ENCODE data around the gene CES2. TPM values are rescaled to one million over a fixed set of nuclear protein-coding genes. Genes with fewer than 3 reads are reported as not detected.
"Not testable (repeated sequence)": the region's sequence is repeated elsewhere in the genome, so short reads cannot be mapped to it uniquely, and the experiment has no call there.

The CES2 gene
- total RNA-seq, 1 donor from 2014 or later, result 78.2 TPM

DNA sequence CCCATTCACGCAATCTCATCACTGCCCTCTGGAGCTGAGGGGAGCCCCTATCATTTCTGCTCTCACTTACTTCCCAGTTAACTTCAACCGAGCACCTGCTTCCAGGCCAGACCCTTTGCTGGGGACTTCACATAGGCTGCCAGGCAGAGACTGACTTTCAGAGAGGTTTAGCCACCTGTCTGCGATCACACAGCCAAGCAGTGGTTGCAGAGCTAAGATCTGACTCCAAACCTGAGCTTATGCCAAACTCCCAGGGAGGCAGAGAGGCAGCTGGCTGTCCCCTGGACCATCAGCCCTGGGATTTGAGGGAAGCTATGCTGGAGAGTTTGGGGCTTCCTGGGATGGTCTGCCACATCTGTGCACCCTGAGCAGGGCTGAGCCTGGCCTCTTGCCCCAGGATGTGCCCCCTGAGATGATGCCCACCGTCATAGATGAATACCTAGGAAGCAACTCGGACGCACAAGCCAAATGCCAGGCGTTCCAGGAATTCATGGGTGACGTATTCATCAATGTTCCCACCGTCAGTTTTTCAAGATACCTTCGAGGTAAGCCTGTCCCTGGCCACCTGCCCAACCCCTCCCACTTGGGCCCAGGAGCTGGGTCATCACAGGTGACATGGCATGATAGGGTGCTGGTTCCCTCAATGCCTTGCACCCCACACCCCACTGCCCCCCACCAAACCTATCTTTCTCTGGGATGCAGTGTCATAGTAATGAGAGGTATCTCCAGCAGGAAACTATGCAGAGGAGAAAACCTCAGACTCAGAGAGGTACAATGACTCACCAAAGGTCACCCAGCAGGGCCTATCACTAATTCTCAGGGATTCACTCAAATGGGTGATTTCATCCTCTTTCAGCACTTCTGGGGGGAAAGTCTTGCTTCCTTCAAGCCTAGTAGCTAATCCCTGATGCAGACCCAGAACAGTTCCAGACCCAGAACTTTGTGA lies 35.7 kb downstream of the CES2 start:
- DNase-seq (ENCODE audit: low read depth) (peak; percentile 35), FAIRE-seq (peak; percentile 7)
- Histone ChIP-seq H3K4me3 (ENCODE audit: low read depth, low read length) (no peak overlapping the region), H3K27me3 (ENCODE audit: control insufficient read depth, insufficient read depth, low read length) (no peaks in the 10 kb centered on the region), H3K36me3 (ENCODE audit: control insufficient read depth, insufficient read depth, low read length) (no peaks in the 10 kb centered on the region)
- TF ChIP-seq, protein P1, sequence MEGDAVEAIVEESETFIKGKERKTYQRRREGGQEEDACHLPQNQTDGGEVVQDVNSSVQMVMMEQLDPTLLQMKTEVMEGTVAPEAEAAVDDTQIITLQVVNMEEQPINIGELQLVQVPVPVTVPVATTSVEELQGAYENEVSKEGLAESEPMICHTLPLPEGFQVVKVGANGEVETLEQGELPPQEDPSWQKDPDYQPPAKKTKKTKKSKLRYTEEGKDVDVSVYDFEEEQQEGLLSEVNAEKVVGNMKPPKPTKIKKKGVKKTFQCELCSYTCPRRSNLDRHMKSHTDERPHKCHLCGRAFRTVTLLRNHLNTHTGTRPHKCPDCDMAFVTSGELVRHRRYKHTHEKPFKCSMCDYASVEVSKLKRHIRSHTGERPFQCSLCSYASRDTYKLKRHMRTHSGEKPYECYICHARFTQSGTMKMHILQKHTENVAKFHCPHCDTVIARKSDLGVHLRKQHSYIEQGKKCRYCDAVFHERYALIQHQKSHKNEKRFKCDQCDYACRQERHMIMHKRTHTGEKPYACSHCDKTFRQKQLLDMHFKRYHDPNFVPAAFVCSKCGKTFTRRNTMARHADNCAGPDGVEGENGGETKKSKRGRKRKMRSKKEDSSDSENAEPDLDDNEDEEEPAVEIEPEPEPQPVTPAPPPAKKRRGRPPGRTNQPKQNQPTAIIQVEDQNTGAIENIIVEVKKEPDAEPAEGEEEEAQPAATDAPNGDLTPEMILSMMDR (IDR thresholded peaks at IDR 0.05; ENCODE audit: insufficient read depth, low read length, severe bottlenecking), result no peak

DNA sequence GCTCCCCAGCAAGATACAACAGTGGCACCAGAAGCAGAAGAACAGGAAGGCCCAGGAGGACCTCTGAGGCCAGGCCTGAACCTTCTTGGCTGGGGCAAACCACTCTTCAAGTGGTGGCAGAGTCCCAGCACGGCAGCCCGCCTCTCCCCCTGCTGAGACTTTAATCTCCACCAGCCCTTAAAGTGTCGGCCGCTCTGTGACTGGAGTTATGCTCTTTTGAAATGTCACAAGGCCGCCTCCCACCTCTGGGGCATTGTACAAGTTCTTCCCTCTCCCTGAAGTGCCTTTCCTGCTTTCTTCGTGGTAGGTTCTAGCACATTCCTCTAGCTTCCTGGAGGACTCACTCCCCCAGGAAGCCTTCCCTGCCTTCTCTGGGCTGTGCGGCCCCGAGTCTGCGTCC lies 37.7 kb downstream of the CES2 start:
- Histone ChIP-seq H3K27me3 (ENCODE audit: control insufficient read depth, insufficient read depth, low read length) (no peaks in the 10 kb centered on the region), H3K36me3 (ENCODE audit: control insufficient read depth, insufficient read depth, low read length) (no peaks in the 10 kb centered on the region), H3K4me3 (ENCODE audit: low read depth, low read length) (no peak overlapping the region)
- TF ChIP-seq, protein P1 (IDR thresholded peaks at IDR 0.05; ENCODE audit: insufficient read depth, low read length, severe bottlenecking), result no peak
- DNase-seq (ENCODE audit: low read depth), result no peak
- no peak for FAIRE-seq

DNA sequence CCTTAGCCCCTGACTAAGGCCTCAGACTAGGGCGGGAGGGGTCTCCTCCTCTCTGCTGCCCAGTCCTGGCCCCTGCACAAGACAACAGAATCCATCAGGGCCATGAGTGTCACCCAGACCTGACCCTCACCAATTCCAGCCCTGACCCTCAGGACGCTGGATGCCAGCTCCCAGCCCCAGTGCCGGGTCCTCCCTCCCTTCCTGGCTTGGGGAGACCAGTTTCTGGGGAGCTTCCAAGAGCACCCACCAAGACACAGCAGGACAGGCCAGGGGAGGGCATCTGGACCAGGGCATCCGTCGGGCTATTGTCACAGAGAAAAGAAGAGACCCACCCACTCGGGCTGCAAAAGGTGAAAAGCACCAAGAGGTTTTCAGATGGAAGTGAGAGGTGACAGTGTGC lies 38.4 kb downstream of the CES2 start:
- no peak overlapping the region for H3K4me3 ChIP-seq (ENCODE audit: low read depth, low read length)
- no peak for DNase-seq (ENCODE audit: low read depth)
- no peak for FAIRE-seq
- TF ChIP-seq, protein P1 (IDR thresholded peaks at IDR 0.05; ENCODE audit: insufficient read depth, low read length, severe bottlenecking), result no peak
- no peaks in the 10 kb centered on the region for H3K27me3 ChIP-seq (ENCODE audit: control insufficient read depth, insufficient read depth, low read length)
- no peaks in the 10 kb centered on the region for H3K36me3 ChIP-seq (ENCODE audit: control insufficient read depth, insufficient read depth, low read length)

DNA sequence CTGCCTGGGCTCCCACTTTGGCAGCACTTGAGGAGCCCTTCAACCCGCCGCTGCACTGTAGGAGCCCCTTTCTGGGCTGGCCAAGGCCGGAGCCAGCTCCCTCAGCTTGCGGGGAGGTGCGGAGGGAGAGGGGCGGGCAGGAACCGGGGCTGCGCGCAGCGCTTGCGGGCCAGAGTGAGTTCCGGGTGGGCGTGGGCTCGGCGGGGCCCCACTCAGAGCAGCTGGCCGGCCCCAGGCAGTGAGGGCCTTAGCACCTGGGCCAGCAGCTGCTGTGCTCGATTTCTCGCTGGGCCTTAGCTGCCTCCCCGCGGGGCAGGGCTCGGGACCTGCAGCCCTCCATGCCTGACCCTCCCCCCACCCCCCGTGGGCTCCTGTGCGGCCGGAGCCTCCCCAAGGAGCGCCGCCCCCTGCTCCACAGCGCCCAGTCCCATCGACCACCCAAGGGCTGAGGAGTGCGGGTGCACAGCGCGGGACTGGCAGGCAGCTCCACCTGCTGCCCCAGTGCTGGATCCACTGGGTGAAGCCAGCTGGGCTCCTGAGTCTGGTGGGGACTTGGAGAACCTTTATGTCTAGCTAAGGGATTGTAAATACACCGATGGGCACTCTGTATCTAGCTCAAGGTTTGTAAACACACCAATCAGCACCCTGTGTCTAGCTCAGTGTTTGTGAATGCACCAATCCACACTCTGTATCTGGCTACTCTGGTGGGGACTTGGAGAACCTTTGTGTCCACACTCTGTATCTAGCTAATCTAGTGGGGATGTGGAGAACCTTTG lies 39.0 kb downstream of the CES2 start:
- not testable (repeated sequence) for H3K4me3 ChIP-seq (ENCODE audit: low read depth, low read length); FAIRE-seq; DNase-seq (ENCODE audit: low read depth); H3K36me3 ChIP-seq (ENCODE audit: control insufficient read depth, insufficient read depth, low read length); H3K27me3 ChIP-seq (ENCODE audit: control insufficient read depth, insufficient read depth, low read length)

DNA sequence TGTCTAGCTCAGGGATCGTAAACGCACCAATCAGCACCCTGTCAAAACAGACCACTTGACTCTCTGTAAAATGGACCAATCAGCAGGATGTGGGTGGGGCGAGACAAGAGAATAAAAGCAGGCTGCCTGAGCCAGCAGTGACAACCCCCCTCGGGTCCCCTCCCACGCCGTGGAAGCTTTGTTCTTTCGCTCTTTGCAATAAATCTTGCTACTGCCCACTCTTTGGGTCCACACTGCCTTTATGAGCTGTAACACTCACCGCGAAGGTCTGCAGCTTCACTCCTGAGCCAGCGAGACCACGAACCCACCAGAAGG lies 39.6 kb downstream of the CES2 start:
- not testable (repeated sequence) for H3K36me3 ChIP-seq (ENCODE audit: control insufficient read depth, insufficient read depth, low read length); DNase-seq (ENCODE audit: low read depth); H3K4me3 ChIP-seq (ENCODE audit: low read depth, low read length); H3K27me3 ChIP-seq (ENCODE audit: control insufficient read depth, insufficient read depth, low read length); FAIRE-seq

DNA sequence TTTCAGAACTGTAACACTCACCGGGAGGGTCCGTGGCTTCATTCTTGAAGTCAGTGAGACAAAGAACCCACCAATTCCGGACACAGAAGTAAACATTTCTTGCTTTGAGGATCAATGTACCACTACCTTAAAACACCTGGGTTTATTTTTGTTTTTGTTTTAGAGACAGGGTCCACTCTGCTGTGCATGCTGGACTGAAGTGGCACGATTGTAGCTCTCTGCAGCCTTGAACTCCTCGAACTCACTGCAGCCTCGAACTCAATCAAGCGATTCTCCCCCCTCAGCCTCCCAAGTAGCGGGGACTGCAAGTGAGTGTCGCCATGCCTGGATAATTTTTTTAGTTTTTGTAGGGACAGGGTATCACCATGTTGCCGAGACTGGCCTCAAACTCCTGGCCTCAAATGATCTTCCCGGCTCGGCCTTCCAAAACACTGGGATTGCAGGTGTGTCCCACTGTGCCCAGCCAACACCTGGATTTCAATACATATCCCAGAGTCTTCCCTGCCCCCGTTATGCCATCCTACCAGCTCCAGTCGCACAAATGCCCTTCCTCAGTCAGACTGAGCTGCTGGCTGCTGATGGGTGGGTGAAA lies 40.1 kb downstream of the CES2 start:
- no peak for FAIRE-seq
- no peak for DNase-seq (ENCODE audit: low read depth)
- no peak overlapping the region for H3K4me3 ChIP-seq (ENCODE audit: low read depth, low read length)
- H3K27me3 ChIP-seq (ENCODE audit: control insufficient read depth, insufficient read depth, low read length), result no peaks in the 10 kb centered on the region
- no peaks in the 10 kb centered on the region for H3K36me3 ChIP-seq (ENCODE audit: control insufficient read depth, insufficient read depth, low read length)
- TF ChIP-seq, protein P1 (IDR thresholded peaks at IDR 0.05; ENCODE audit: insufficient read depth, low read length, severe bottlenecking), result no peak

All from bronchial epithelial cell (primary cell).